Body of pancreas (tissue), 4 donors: ENCODE results near the gene SRPK2. TPM values are rescaled to one million over a fixed set of nuclear protein-coding genes. Genes with fewer than 3 reads are reported as not detected.

Experiments used
- ATAC-seq: fragments of 150-250 bp; one replicate; pipeline ENCODE4 v1.9.1; 2016
- DNase-seq, 4 donors: peaks; one replicate each; pipeline ENCODE4 v3.0.0-alpha.2; 2019
- H3K27ac ChIP-seq, 4 donors: fragments of 200-600 bp; sonication (generic); 1 replicate in 3 of 4; 2 replicates in 1 of 4; pipeline versions ENCODE4 v1.5.1 to v1.6.1; 2016 to 2019; ENCODE audit warnings: mild to moderate bottlenecking in 1 of 4, mixed read lengths in 1 of 4, moderate library complexity in 1 of 4
- H3K27me3 ChIP-seq, 2 donors: fragments of 200-600 bp; sonication (generic); one replicate each; pipeline ENCODE4 v1.6.0; 2016; ENCODE audit warnings: mild to moderate bottlenecking in 1 of 2
- H3K36me3 ChIP-seq, 2 donors: fragments of 200-600 bp; sonication (generic); replicated peaks in 1 of 2; 2 replicates each; pipeline ENCODE4 v1.5.1; 2016; ENCODE audit warnings: low read depth in 2 of 2; ENCODE audit not compliant: insufficient read depth in 1 of 2
- H3K4me1 ChIP-seq: fragments of 200-600 bp; sonication (generic); one replicate; pipeline ENCODE4 v1.6.0; 2016
- H3K4me3 ChIP-seq, 2 donors: fragments of 200-600 bp; sonication (generic); 1 replicate in 1 of 2; 2 replicates in 1 of 2; pipeline ENCODE4 v1.5.1; 2016 to 2019
- H3K9me3 ChIP-seq, 3 donors: fragments of 200-600 bp; sonication (generic); 1 replicate in 2 of 3; 2 replicates in 1 of 3; pipeline ENCODE4 v1.5.1; 2016
- POLR2A ChIP-seq, 3 donors: fragments of 450-650 bp; IDR thresholded peaks; one replicate each; pipeline ENCODE4 v1.6.1; 2016; ENCODE audit warnings: antibody characterized with exemption in 3 of 3, mild to moderate bottlenecking in 2 of 3
- WGBS, 2 donors: methylation state at CpG; one replicate each; pipeline ENCODE4 v1.1.5; 2017; 5-methylcytosine and 5-hydroxymethylcytosine counted together
- intact Hi-C: fragments of 100-400 bp; cut with DNase I; formaldehyde crosslinking; loops from one replicate; pipeline ENCODE4 v1.15.1; 2023
- total RNA-seq, 2 donors: library from RNA; depleted of rRNA; stranded (reverse); fragments of >200 nt; gene quantifications; one replicate each; pipeline ENCODE4 v1.1.0, GENCODE V29; 2016
- TF ChIP-seq, protein P1 (sequence below), 7 experiments: fragments of 450-650 bp in 4 of 7; fragments of 200-600 bp in 3 of 7; sonication (generic) in 3 of 7; IDR thresholded peaks; one replicate each; pipeline ENCODE4 v1.5.1; 2016 to 2019; ENCODE audit warnings: antibody characterized with exemption in 7 of 7

Gene SRPK2
- total RNA-seq, 2 donors from 2014 or later, result 23.4 to 31.1 TPM

DNA sequence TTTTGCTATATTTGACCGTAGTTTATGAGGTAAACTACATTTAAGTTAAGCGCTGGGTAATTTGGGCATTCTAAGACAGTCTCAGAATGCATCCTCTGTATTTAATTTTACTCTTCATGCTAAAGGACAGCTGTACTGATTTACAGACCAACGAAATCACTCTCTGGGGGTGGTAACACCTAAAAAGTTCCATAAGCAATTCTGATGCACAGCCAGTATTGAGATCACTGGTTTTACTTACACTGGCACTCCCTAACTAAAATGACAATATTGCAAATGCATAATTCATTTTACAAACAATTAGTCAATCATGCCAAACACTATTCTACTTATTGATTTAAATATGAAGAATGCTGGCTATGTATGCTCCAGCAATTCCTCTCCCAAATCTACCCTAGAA, 102.3 kb downstream of the SRPK2 start:
- Histone ChIP-seq H3K36me3 (no peaks in the 10 kb centered on the region), H3K27me3 (no peaks in the 10 kb centered on the region), H3K4me1 (no peaks in the 10 kb centered on the region), H3K27ac (no peak overlapping the region), H3K4me3 (no peak overlapping the region), H3K9me3 (no peaks in the 10 kb centered on the region)
- DNase-seq (no peak), ATAC-seq (no peak)
- 90 to 91% methylated on average over 3 of the region's 3 CpGs for WGBS, 2 donors
- intact Hi-C loops, result no loop called here
- TF ChIP-seq, protein P1, sequence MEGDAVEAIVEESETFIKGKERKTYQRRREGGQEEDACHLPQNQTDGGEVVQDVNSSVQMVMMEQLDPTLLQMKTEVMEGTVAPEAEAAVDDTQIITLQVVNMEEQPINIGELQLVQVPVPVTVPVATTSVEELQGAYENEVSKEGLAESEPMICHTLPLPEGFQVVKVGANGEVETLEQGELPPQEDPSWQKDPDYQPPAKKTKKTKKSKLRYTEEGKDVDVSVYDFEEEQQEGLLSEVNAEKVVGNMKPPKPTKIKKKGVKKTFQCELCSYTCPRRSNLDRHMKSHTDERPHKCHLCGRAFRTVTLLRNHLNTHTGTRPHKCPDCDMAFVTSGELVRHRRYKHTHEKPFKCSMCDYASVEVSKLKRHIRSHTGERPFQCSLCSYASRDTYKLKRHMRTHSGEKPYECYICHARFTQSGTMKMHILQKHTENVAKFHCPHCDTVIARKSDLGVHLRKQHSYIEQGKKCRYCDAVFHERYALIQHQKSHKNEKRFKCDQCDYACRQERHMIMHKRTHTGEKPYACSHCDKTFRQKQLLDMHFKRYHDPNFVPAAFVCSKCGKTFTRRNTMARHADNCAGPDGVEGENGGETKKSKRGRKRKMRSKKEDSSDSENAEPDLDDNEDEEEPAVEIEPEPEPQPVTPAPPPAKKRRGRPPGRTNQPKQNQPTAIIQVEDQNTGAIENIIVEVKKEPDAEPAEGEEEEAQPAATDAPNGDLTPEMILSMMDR (IDR thresholded peaks at IDR 0.05), result no peak
- no peak for TF ChIP-seq POLR2A (IDR thresholded peaks at IDR 0.05)

DNA sequence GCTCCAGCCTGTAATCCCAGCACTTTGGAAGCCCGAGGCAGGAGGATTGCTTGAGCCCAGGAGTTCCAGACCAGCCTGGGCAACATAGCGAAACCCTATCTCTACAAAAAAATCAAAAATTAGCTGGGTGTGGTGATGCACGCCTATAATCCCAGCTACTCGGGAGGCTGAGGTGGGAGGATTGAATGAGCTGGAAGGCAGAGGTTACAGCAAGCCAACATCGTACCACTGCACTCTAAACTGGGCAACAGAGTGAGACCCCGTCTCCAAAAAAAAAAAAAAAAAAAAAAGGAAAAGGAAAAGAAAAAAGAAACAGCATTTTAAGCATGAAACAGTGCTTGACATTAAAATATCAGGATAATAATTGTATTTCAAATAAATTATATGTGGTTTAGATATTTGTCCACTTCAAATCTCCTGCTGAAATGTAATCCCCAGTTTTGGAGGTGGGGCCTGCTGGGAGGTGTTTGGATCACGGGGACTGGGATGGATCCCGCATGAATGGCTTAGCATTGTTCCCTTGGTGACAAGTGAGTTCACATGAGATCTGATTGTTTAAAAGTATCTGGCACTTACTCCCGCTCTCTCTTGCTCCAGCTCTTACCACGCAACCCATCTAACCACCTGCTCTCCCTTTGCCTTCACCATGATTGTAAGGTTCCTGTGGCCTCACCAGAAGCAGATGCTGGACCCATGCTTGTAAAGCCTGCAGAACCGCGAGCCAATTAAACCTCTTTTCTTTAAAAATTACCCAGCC, 103.4 kb downstream of the SRPK2 start:
- ATAC-seq, result no peak
- WGBS, 2 donors, result 86 to 88% methylated on average over 12 of the region's 12 CpGs
- no peaks in the 10 kb centered on the region for H3K9me3 ChIP-seq

DNA sequence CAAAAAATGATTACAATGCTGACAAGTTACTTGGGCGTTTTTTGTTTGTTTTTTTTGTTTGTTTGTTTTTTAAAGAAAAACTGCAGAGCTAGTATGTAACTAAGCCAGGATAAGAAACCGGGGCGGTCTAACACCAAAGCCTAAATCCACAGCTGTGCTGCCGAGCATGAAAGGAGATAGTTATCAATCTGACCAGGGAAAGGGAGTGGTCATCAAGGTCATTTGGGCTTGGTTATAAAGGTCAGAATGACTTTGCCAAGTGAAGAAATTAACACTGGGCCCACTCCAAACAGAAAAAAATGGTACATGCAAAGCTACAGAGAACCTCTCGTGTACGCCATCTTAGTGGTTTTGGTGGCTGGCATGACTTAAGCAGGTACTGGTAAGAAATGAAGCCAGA, 104.7 kb downstream of the SRPK2 start:
- Histone ChIP-seq H3K36me3 (no peaks in the 10 kb centered on the region), H3K9me3 (no peaks in the 10 kb centered on the region), H3K27me3 (no peaks in the 10 kb centered on the region), H3K27ac (no peak overlapping the region), H3K4me1 (no peaks in the 10 kb centered on the region), H3K4me3 (no peak overlapping the region)
- TF ChIP-seq, protein P1 (IDR thresholded peaks at IDR 0.05), result no peak
- intact Hi-C loops, result no loop called here
- 67 to 69% methylated on average over 6 of the region's 6 CpGs for WGBS, 2 donors
- ATAC-seq (no peak), DNase-seq (no peak)

More for the DNA sequence above, 103.4 kb downstream of the SRPK2 start:
- Histone ChIP-seq H3K4me3 (no peak overlapping the region), H3K4me1 (no peaks in the 10 kb centered on the region), H3K27me3 (no peaks in the 10 kb centered on the region), H3K36me3 (no peaks in the 10 kb centered on the region), H3K27ac (no peak overlapping the region)
- no peak for DNase-seq
- intact Hi-C loops, result no loop called here
- no peak for TF ChIP-seq POLR2A (IDR thresholded peaks at IDR 0.05)
- TF ChIP-seq, protein P1 (IDR thresholded peaks at IDR 0.05), result no peak

DNA sequence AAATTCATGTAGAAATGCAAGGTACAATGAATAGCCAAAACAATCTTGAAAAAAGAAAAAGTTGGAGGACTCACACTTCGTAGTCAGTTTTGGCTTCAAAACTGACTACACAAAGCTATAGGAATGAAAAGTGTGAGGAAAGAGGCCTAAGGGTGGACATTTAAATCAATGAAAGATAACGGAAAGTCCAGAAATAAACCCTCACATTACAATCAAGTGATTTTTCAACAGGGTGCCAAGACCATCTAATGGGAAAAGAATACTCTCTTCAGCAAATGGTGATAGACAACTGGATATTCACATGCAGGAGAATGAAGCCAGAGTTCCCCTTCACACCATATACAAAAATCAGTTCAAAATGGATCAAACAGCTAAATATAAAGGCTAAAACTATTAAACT, 106.8 kb downstream of the SRPK2 start:
- Histone ChIP-seq H3K4me3 (no peak overlapping the region), H3K27ac (no peak overlapping the region), H3K27me3 (no peaks in the 10 kb centered on the region), H3K36me3 (no peaks in the 10 kb centered on the region), H3K9me3 (no peaks in the 10 kb centered on the region), H3K4me1 (peaks cover 5% of the 10 kb centered on the region)
- DNase-seq, result no peak
- 54 to 83% methylated on average over 2 of the region's 2 CpGs for WGBS, 2 donors
- TF ChIP-seq, protein P1 (IDR thresholded peaks at IDR 0.05), result no peak
- TF ChIP-seq POLR2A (IDR thresholded peaks at IDR 0.05), result no peak
- intact Hi-C loops, result no loop called here
- ATAC-seq, result no peak

DNA sequence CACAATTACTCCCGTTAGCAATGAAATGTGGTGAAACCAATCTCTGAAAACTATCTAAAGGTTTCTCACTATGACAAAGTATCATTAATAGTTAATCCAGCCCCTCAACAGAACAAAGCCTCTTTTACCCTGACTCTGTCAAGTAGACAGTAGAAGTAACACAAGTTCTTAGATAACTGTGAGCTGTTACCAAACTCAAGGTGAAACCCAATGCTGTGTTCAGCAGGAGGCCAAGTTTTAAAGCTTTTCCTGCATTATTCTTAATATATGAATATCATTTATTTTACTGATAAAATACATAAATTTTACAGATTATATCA, 109.1 kb downstream of the SRPK2 start:
- intact Hi-C loops, result no loop called here
- Histone ChIP-seq H3K27ac (peak overlapping the region in 3 of 4 donors; percentile 45 to 57 (median 56)), H3K36me3 (no peaks in the 10 kb centered on the region), H3K27me3 (no peaks in the 10 kb centered on the region), H3K4me3 (no peak overlapping the region), H3K4me1 (peaks cover 5% of the 10 kb centered on the region), H3K9me3 (no peaks in the 10 kb centered on the region)
- DNase-seq, result no peak
- peak; percentile 59 for ATAC-seq
- TF ChIP-seq, protein P1 (IDR thresholded peaks at IDR 0.05), result no peak
- TF ChIP-seq POLR2A (IDR thresholded peaks at IDR 0.05), result no peak
- WGBS, 2 donors, result 24 to 50% methylated on average over 1 of the region's 1 CpG
